ENCODE measurements around the gene MAGI3. TPM values are rescaled to one million over a fixed set of nuclear protein-coding genes. Genes with fewer than 3 reads are reported as not detected.

MAGI3 gene
- total RNA-seq, 4 donors from 2014 or later, result 7.6 to 19.3 (median 15.6) TPM

DNA sequence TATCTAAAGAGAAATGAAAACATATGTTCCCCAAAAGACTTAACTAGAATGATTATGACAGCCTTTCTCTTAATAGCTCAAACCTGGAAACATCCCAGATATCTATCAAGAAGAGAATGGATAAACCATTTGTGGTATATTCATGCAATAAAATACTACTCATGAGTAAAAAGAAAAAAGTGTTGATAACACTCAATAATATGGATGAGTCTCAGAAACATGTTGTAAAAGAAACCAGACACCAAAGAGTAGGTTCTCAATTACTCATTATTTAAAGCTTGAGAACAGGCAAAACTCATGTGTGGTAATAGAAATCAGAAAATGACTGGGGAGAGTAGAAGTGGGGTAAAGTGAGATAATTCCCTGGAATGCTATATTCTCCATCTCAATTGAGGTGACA is 214.8 kb downstream of the MAGI3 start:
- ATAC-seq (ENCODE audit: low FRiP score) (no peak), DNase-seq (ENCODE audit: low spot score) (no peak)
- TF ChIP-seq, protein P1, sequence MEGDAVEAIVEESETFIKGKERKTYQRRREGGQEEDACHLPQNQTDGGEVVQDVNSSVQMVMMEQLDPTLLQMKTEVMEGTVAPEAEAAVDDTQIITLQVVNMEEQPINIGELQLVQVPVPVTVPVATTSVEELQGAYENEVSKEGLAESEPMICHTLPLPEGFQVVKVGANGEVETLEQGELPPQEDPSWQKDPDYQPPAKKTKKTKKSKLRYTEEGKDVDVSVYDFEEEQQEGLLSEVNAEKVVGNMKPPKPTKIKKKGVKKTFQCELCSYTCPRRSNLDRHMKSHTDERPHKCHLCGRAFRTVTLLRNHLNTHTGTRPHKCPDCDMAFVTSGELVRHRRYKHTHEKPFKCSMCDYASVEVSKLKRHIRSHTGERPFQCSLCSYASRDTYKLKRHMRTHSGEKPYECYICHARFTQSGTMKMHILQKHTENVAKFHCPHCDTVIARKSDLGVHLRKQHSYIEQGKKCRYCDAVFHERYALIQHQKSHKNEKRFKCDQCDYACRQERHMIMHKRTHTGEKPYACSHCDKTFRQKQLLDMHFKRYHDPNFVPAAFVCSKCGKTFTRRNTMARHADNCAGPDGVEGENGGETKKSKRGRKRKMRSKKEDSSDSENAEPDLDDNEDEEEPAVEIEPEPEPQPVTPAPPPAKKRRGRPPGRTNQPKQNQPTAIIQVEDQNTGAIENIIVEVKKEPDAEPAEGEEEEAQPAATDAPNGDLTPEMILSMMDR (IDR thresholded peaks at IDR 0.05), result no peak

DNA sequence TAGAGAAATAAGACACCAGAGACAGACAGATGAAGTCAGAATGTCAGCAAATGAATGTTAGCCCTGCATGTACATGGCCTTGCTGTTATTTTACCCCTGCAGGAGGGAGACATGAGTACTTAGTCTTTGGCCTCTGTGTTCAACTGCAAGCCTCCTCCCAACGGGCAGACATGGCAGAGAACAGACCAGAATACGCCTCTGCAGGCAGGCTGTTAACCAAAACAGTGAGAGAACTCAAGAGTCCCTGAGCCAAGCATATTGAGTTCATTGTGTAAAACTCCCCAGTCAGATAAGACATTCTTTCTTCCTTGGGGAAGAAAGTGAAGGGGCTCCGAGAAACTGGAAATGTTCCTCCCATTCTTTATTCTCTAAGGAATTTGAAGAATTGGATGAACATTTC is 218.1 kb downstream of the MAGI3 start:
- no peak for DNase-seq (ENCODE audit: low spot score)
- TF ChIP-seq, protein P1 (IDR thresholded peaks at IDR 0.05), result no peak
- ATAC-seq (ENCODE audit: low FRiP score), result no peak

DNA sequence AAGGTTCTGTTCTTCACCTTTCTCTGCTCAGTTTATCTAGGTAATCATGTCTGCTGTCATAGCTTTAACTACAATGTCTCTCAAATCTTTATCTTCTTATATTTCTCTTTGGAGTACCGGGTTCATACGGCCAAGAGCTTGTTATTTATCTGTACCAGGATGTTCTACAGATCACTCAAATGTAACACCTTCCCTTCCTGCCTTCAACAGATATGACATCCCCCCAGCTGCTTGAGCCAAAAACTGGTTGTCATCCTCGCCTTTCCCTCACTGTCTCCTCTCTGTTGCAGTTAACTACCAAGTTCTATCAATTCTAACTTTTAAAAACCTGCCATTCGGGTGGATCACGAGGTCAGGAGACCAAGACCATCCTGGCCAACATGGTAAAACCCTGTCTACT is 220.1 kb downstream of the MAGI3 start:
- DNase-seq (ENCODE audit: low spot score) (no peak), ATAC-seq (ENCODE audit: low FRiP score) (no peak)
- TF ChIP-seq, protein P1 (IDR thresholded peaks at IDR 0.05), result no peak

DNA sequence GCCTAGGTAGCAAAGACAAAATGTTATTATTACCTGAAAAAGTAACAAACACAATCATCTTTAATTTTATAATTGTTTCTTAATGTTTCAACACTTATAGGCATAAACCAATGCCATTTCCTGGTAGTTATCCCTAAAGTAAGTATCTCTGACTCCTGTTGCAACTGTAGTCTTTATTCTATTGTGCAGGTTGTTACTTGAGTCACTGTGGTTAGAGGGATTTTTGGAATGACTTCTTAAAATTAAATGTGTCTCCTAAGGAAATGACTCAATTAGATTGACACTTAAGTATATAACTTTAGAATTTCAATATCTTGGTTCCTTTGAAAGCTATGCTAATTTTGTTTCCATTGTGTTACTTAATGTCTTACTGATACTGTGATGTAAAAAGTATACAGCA is 225.1 kb downstream of the MAGI3 start:
- no peak for DNase-seq (ENCODE audit: low spot score)
- ATAC-seq (ENCODE audit: low FRiP score), result no peak
- TF ChIP-seq, protein P1 (IDR thresholded peaks at IDR 0.05), result no peak

DNA sequence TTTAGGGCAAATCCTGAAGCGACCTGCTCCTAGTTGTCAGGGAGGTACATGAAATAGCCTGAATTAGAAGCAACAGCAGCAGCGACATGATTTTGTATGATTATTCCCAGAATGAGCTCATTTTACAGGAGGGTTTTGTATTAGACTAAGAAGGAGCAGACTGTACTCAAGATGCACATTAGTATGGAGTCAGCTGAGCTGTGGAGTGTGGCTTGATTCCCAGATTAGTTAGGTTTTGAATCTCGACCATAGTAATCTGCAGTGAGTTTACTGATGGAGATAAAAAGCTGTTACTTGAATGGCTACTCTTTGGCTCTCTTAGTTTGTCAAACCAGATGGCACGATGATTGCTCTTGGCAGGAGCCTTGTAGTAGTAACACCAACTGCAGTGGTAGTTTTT is 225.8 kb downstream of the MAGI3 start:
- TF ChIP-seq, protein P1 (IDR thresholded peaks at IDR 0.05), result no peak
- ATAC-seq (ENCODE audit: low FRiP score) (no peak), DNase-seq (ENCODE audit: low spot score) (no peak)

DNA sequence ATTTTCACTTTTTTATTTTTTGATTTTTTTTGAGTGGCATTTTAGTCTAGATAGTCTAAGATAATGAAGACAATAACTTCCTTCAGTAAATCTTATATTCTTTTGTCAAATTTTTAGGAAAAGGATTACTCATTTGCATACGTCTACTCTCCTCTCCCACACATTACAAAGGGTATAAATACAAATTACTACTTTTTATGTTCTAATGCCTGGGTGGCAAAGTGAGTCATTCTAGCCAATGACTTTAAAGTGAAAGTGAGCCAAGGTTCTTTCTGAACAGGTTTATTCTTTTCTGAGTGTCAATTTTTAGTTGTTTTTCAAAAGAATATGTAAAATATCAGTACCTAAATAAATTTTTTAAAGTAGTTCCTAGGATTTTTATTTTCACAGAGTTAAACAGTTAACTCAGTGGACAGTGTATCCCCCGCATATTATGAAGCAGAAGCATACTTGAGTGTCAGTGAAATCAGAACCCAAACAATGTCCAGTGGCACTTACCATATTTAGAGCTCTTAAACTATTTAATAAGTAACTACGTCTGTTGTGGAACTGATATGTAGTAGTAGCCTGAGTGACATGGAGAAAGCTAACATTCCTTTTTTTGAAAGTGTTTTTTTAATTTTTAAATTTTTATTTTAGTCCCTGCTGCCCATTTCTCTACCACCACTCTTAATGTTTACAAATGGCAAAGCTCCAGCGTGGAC is 227.3 kb downstream of the MAGI3 start:
- TF ChIP-seq, protein P1 (IDR thresholded peaks at IDR 0.05), result no peak
- no peak for DNase-seq (ENCODE audit: low spot score)
- peak; percentile 54 for ATAC-seq (ENCODE audit: low FRiP score)

DNA sequence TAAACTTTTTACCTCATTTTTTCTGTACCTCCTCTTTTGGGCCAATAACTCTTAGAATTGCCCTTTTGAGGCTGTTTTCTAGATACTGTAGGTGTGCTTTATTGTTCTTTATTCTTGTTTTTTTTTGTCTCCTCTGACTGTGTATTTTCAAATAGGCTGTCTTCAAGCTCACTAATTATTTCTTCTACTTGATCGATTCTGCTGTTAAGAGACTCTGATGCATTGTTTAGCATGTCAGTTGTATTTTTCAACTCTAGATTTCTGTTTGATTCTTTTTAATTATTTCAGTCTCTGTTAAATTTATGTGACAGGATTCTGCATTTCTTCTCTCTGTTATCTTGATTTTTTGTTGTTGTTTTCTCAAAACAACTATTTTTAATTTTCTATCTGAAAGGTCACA is 238.7 kb downstream of the MAGI3 start:
- TF ChIP-seq, protein P1 (IDR thresholded peaks at IDR 0.05), result no peak
- ATAC-seq (ENCODE audit: low FRiP score) (no peak), DNase-seq (ENCODE audit: low spot score) (no peak)
